HCT116 (cell line): ENCODE data around the gene CD99. TPM values are rescaled to one million over a fixed set of nuclear protein-coding genes. Genes with fewer than 3 reads are reported as not detected.

Experiments
- ATAC-seq: fragments of 200-7000 bp; cut with Tn5 transposase; 2 replicates; pipeline ENCODE4 v1.9.1; 2020; ENCODE audit warnings: mild to moderate bottlenecking, moderate library complexity
- BruUV-seq: library from RNA; stranded (reverse); fragments of 400-500 nt; replicated peaks from 2 replicates; lab custom pipeline; 2021; lab: Mats Ljungman, UMichigan
- CTCF ChIA-PET: fragments of 300-600 bp; sonication (Branson Sonifier 250); formaldehyde crosslinking; loops from one replicate; lab custom pipeline; 2021; ENCODE audit warnings: antibody characterized with exemption; lab: Charles Lee
- POLR2A ChIA-PET: fragments of 300-600, 350-600 bp; sonication (Branson Sonifier 250); formaldehyde crosslinking; loops from one replicate; lab custom pipeline; 2021; ENCODE audit warnings: antibody characterized with exemption; lab: Charles Lee
- RAD21 ChIA-PET, 2 experiments: fragments of 300-600 bp; sonication (Branson Sonifier 250); formaldehyde crosslinking; loops; one replicate each; lab custom pipeline; 2023; ENCODE audit warnings: low total read pairs in 2 of 2; ENCODE audit not compliant: uncharacterized antibody in 2 of 2, unreplicated experiment in 2 of 2, low non-redundant PET in 1 of 2; lab: Charles Lee
- DNase-seq: peaks from one replicate; pipeline ENCODE4 v3.0.0-alpha.2; 2010; ENCODE audit warnings: low read depth, low spot score
- H2AFZ ChIP-seq: fragments of 200-600 bp; shearing (Covaris generic), sonication (generic); 2 replicates; pipeline ENCODE4 v1.6.1; 2017; ENCODE audit warnings: low read depth, mixed run types, mixed read lengths, antibody characterized with exemption, low read length; ENCODE audit not compliant: poor library complexity, severe bottlenecking
- H3K27ac ChIP-seq: 2 replicates; pipeline ENCODE4 v1.5.1; 2012; ENCODE audit warnings: low read depth, low read length
- H3K27me3 ChIP-seq: fragments of 200-600 bp; sonication (generic); 2 replicates; pipeline ENCODE4 v1.6.1; 2016; ENCODE audit warnings: mixed run types, low read length, mixed read lengths; ENCODE audit not compliant: insufficient read depth
- H3K36me3 ChIP-seq, 2 experiments: fragments of 200-500 bp in 1 of 2; fragments of 200-600 bp in 1 of 2; sonication (Bioruptor generic) in 1 of 2; sonication (generic) in 1 of 2; 2 replicates each; pipeline versions ENCODE4 v1.5.1 to v1.6.1; 2014 to 2016; ENCODE audit warnings: low read length in 2 of 2, inconsistent platforms in 1 of 2, mixed read lengths in 1 of 2, mixed run types in 1 of 2; ENCODE audit not compliant: insufficient read depth in 2 of 2, control insufficient read depth in 1 of 2
- H3K4me1 ChIP-seq, 2 experiments: fragments of 200-600 bp in 1 of 2; sonication (generic) in 1 of 2; 2 replicates each; pipeline versions ENCODE4 v1.5.1 to v1.6.1; 2012 to 2017; ENCODE audit warnings: low read length in 2 of 2, inconsistent platforms in 1 of 2, mild to moderate bottlenecking in 1 of 2, mixed read lengths in 1 of 2, mixed run types in 1 of 2, moderate library complexity in 1 of 2; ENCODE audit not compliant: insufficient read depth in 2 of 2, control insufficient read depth in 1 of 2
- H3K4me2 ChIP-seq: fragments of 200-600 bp; sonication (generic); 2 replicates; pipeline ENCODE4 v1.6.1; 2017; ENCODE audit warnings: mixed run types, low read length, mixed read lengths
- H3K4me3 ChIP-seq, 2 experiments: fragments of 200-600 bp in 1 of 2; sonication (generic) in 1 of 2; replicated peaks in 1 of 2; 2 replicates each; pipeline ENCODE4 v1.5.1; 2011 to 2016; ENCODE audit warnings: low read length in 2 of 2, control low read depth in 1 of 2, low read depth in 1 of 2, mild to moderate bottlenecking in 1 of 2, mixed read lengths in 1 of 2, mixed run types in 1 of 2
- H3K79me2 ChIP-seq: fragments of 200-600 bp; sonication (generic); 2 replicates; pipeline ENCODE4 v1.6.1; 2017; ENCODE audit warnings: mild to moderate bottlenecking, mixed run types, low read length, moderate library complexity, mixed read lengths; ENCODE audit not compliant: insufficient read depth
- H3K9ac ChIP-seq: fragments of 200-600 bp; sonication (generic); 2 replicates; pipeline ENCODE4 v1.6.1; 2016; ENCODE audit warnings: low read length, mixed read lengths
- H3K9me2 ChIP-seq: fragments of 200-600 bp; sonication (generic), shearing (Covaris generic); 2 replicates; pipeline ENCODE4 v1.6.1; 2017; ENCODE audit warnings: mixed run types, mild to moderate bottlenecking, moderate library complexity; ENCODE audit not compliant: insufficient read depth
- H3K9me3 ChIP-seq, 2 experiments: fragments of 200-500 bp in 1 of 2; fragments of 200-600 bp in 1 of 2; sonication (Bioruptor generic) in 1 of 2; sonication (generic) in 1 of 2; 2 replicates each; pipeline ENCODE4 v1.6.1; 2014 to 2017; ENCODE audit warnings: low read length in 2 of 2, mixed read lengths in 2 of 2, inconsistent platforms in 1 of 2, low read depth in 1 of 2, mild to moderate bottlenecking in 1 of 2, mixed run types in 1 of 2, moderate library complexity in 1 of 2; ENCODE audit not compliant: control insufficient read depth in 1 of 2, insufficient read depth in 1 of 2
- H4K20me1 ChIP-seq: fragments of 200-600 bp; sonication (generic), shearing (Covaris generic); 2 replicates; pipeline ENCODE4 v1.6.1; 2017; ENCODE audit warnings: mixed run types, mild to moderate bottlenecking, moderate library complexity; ENCODE audit not compliant: insufficient read depth
- CBX3 ChIP-seq: IDR thresholded peaks from 2 replicates; pipeline ENCODE4 v1.6.1; 2012; ENCODE audit warnings: low read depth
- CEBPB ChIP-seq: IDR thresholded peaks from 2 replicates; pipeline ENCODE4 v1.6.1; 2012; ENCODE audit warnings: low read depth
- ELF1 ChIP-seq: IDR thresholded peaks from 2 replicates; pipeline ENCODE4 v1.6.1; 2012; ENCODE audit warnings: low read depth, borderline replicate concordance
- EZH2 ChIP-seq: fragments of 200-600 bp; sonication (generic); IDR thresholded peaks from 2 replicates; pipeline ENCODE4 v1.6.1; 2017; ENCODE audit warnings: antibody characterized with exemption, mixed run types
- FOSL1 ChIP-seq: IDR thresholded peaks from 2 replicates; pipeline ENCODE4 v1.6.1; 2012; ENCODE audit warnings: low read depth
- MAX ChIP-seq: IDR thresholded peaks from 2 replicates; pipeline ENCODE4 v1.6.1; 2012
- POLR2A ChIP-seq: IDR thresholded peaks from 2 replicates; pipeline ENCODE4 v1.7.0; 2011; ENCODE audit warnings: borderline replicate concordance; ENCODE audit not compliant: insufficient read depth, insufficient read length; ENCODE audit errors: extremely low read depth
- POLR2AphosphoS5 ChIP-seq: IDR thresholded peaks from 2 replicates; pipeline ENCODE4 v1.6.1; 2011; ENCODE audit warnings: mild to moderate bottlenecking, low read depth, low read length, moderate library complexity
- SIN3A ChIP-seq: IDR thresholded peaks from 2 replicates; pipeline ENCODE4 v1.6.1; 2012; ENCODE audit warnings: low read depth
- SRF ChIP-seq: IDR thresholded peaks from 2 replicates; pipeline ENCODE4 v1.6.1; 2012; ENCODE audit warnings: low read depth
- TCF7L2 ChIP-seq: IDR thresholded peaks from 2 replicates; pipeline ENCODE4 v1.7.0; 2011; ENCODE audit warnings: borderline replicate concordance, inconsistent platforms; ENCODE audit not compliant: insufficient read depth, insufficient read length; ENCODE audit errors: extremely low read depth
- YY1 ChIP-seq: IDR thresholded peaks from 2 replicates; pipeline ENCODE4 v1.6.1; 2011; ENCODE audit warnings: low read length, low read depth, moderate library complexity, mild to moderate bottlenecking; ENCODE audit not compliant: insufficient replicate concordance; ENCODE audit errors: extremely low read depth
- ZNF274 ChIP-seq: fragments of 200-500 bp; sonication (Bioruptor generic); IDR thresholded peaks from 2 replicates; pipeline ENCODE4 v1.6.1; 2014; ENCODE audit warnings: mild to moderate bottlenecking, low read depth, low read length, inconsistent platforms
- intact Hi-C: fragments of 100-400 bp; cut with micrococcal nuclease; formaldehyde crosslinking; loops from 2 replicates; pipeline ENCODE4 v1.10.0; 2022
- total RNA-seq: library from RNA; stranded (reverse); gene quantifications from one replicate; pipeline ENCODE4 v1.2.1, GENCODE V29; 2021; ENCODE audit not compliant: unreplicated experiment
- TF ChIP-seq, protein P1 (sequence below): IDR thresholded peaks from 2 replicates; pipeline ENCODE4 v1.6.1; 2012; ENCODE audit warnings: low read depth
- TF ChIP-seq, protein P2 (sequence below), 3 experiments: fragments of 200-600 bp in 1 of 3; sonication (generic) in 1 of 3; IDR thresholded peaks in 2 of 3; conservative IDR thresholded peaks in 1 of 3; 2 replicates each; pipeline ENCODE4 v1.5.1; 2012 to 2017; ENCODE audit warnings: low read depth in 2 of 3, low read length in 2 of 3, antibody characterized with exemption in 1 of 3, borderline replicate concordance in 1 of 3, control low read depth in 1 of 3, mild to moderate bottlenecking in 1 of 3, mixed read lengths in 1 of 3, mixed run types in 1 of 3, moderate library complexity in 1 of 3; ENCODE audit not compliant: insufficient read depth in 1 of 3
- TF ChIP-seq, protein P3 (sequence below): IDR thresholded peaks from 2 replicates; pipeline ENCODE4 v1.6.1; 2012

Gene CD99
- total RNA-seq, 1 experiment from 2014 or later: 59.6 TPM

DNA sequence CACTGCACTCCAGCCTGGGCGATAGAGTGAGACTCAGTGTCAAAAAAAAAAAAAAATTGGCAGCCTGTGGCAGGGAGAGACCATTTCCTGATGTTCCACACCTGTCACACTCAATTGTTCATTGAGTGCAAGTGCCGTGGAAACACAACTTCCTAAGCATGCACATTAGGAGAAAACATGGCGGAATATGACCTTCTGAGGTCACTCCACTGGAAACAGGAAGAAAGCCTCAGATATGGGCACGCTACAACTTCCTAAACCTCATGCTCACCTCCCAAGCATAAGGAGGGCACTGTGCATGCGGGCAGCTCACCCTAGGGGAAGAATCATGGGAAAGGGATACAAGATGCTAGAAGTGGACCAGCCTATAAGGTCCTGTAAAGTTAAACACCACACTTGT is 28.5 kb upstream of the CD99 start:
- no peak for ATAC-seq
- Histone ChIP-seq H3K27ac (no peak overlapping the region), H3K27me3 (no peaks in the 10 kb centered on the region), H3K9ac (no peak overlapping the region), H3K4me1 (no peaks in the 10 kb centered on the region), H2AFZ (no peak overlapping the region), H3K9me2 (no peaks in the 10 kb centered on the region), H3K36me3 (no peaks in the 10 kb centered on the region), H4K20me1 (no peaks in the 10 kb centered on the region), H3K79me2 (no peaks in the 10 kb centered on the region), H3K4me2 (no peak overlapping the region), H3K4me3 (no peak overlapping the region), H3K9me3 (no peaks in the 10 kb centered on the region)
- intact Hi-C loops: no loop called here
- CTCF ChIA-PET: no interaction called here
- POLR2A ChIA-PET: no interaction called here
- TF ChIP-seq ELF1 (no peak), SIN3A (no peak), POLR2AphosphoS5 (no peak), SRF (no peak), POLR2A (no peak), CBX3 (no peak), CEBPB (no peak), FOSL1 (no peak), TCF7L2 (no peak), MAX (no peak), ZNF274 (no peak), YY1 (no peak), EZH2 (no peak)
- TF ChIP-seq, protein P1, sequence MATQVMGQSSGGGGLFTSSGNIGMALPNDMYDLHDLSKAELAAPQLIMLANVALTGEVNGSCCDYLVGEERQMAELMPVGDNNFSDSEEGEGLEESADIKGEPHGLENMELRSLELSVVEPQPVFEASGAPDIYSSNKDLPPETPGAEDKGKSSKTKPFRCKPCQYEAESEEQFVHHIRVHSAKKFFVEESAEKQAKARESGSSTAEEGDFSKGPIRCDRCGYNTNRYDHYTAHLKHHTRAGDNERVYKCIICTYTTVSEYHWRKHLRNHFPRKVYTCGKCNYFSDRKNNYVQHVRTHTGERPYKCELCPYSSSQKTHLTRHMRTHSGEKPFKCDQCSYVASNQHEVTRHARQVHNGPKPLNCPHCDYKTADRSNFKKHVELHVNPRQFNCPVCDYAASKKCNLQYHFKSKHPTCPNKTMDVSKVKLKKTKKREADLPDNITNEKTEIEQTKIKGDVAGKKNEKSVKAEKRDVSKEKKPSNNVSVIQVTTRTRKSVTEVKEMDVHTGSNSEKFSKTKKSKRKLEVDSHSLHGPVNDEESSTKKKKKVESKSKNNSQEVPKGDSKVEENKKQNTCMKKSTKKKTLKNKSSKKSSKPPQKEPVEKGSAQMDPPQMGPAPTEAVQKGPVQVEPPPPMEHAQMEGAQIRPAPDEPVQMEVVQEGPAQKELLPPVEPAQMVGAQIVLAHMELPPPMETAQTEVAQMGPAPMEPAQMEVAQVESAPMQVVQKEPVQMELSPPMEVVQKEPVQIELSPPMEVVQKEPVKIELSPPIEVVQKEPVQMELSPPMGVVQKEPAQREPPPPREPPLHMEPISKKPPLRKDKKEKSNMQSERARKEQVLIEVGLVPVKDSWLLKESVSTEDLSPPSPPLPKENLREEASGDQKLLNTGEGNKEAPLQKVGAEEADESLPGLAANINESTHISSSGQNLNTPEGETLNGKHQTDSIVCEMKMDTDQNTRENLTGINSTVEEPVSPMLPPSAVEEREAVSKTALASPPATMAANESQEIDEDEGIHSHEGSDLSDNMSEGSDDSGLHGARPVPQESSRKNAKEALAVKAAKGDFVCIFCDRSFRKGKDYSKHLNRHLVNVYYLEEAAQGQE: no peak
- TF ChIP-seq, protein P2, sequence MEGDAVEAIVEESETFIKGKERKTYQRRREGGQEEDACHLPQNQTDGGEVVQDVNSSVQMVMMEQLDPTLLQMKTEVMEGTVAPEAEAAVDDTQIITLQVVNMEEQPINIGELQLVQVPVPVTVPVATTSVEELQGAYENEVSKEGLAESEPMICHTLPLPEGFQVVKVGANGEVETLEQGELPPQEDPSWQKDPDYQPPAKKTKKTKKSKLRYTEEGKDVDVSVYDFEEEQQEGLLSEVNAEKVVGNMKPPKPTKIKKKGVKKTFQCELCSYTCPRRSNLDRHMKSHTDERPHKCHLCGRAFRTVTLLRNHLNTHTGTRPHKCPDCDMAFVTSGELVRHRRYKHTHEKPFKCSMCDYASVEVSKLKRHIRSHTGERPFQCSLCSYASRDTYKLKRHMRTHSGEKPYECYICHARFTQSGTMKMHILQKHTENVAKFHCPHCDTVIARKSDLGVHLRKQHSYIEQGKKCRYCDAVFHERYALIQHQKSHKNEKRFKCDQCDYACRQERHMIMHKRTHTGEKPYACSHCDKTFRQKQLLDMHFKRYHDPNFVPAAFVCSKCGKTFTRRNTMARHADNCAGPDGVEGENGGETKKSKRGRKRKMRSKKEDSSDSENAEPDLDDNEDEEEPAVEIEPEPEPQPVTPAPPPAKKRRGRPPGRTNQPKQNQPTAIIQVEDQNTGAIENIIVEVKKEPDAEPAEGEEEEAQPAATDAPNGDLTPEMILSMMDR (IDR thresholded peaks at IDR 0.05 in 2 of 3, conservative IDR thresholded peaks at IDR 0.05 in 1 of 3; ENCODE audit: borderline replicate concordance in 1 of 3, insufficient read depth in 1 of 3, low read depth in 2 of 3, low read length in 2 of 3): no peak
- TF ChIP-seq, protein P3, sequence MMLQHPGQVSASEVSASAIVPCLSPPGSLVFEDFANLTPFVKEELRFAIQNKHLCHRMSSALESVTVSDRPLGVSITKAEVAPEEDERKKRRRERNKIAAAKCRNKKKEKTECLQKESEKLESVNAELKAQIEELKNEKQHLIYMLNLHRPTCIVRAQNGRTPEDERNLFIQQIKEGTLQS: no peak
- no peak for DNase-seq
- no TSS peak for BruUV-seq
- RAD21 ChIA-PET: no interaction called here
